B cell (primary cell): ENCODE measurements around the gene GABRG3. TPM values are rescaled to one million over a fixed set of nuclear protein-coding genes. Genes with fewer than 3 reads are reported as not detected.

ENCODE experiments used
- ATAC-seq: fragments of 200-7000 bp; cut with Tn5 transposase; one replicate; pipeline ENCODE4 v1.10.0; 2021; ENCODE audit warnings: low read depth, mild to moderate bottlenecking, moderate number of reproducible peaks, moderate library complexity
- CTCF ChIA-PET: fragments of 350-600 bp; sonication (Branson Sonifier 250); formaldehyde crosslinking; loops from one replicate; lab custom pipeline; 2021; ENCODE audit warnings: antibody characterized with exemption, inconsistent platforms; lab: Charles Lee
- POLR2A ChIA-PET: fragments of 350-600 bp; sonication (Branson Sonifier 250); formaldehyde crosslinking; loops from one replicate; lab custom pipeline; 2021; ENCODE audit warnings: antibody characterized with exemption; lab: Charles Lee
- DNase-seq: peaks from one replicate; pipeline ENCODE4 v3.0.0; 2013
- H2AFZ ChIP-seq: 2 replicates; pipeline ENCODE4 v1.6.1; 2012; ENCODE audit warnings: mild to moderate bottlenecking, low read depth, low read length; ENCODE audit not compliant: insufficient read depth, poor library complexity, severe bottlenecking
- H3K27ac ChIP-seq, 2 donors: 1 replicate in 1 of 2; 2 replicates in 1 of 2; pipeline ENCODE4 v1.5.1; 2012 to 2013; ENCODE audit warnings: low read length in 2 of 2, mild to moderate bottlenecking in 2 of 2, moderate library complexity in 1 of 2
- H3K27me3 ChIP-seq, 4 experiments: fragments of 200-600 bp in 1 of 4; sonication (generic) in 1 of 4; replicated peaks in 1 of 4; 1 replicate in 2 of 4; 2 replicates in 2 of 4; pipeline versions ENCODE4 v1.6.1 to v1.7.0; 2013 to 2016; ENCODE audit warnings: low read length in 3 of 4, mild to moderate bottlenecking in 2 of 4, mixed read lengths in 1 of 4, moderate library complexity in 1 of 4; ENCODE audit not compliant: insufficient read depth in 4 of 4, control insufficient read depth in 3 of 4; ENCODE audit errors: control extremely low read depth in 1 of 4
- H3K36me3 ChIP-seq, 2 experiments: replicated peaks in 1 of 2; 1 replicate in 1 of 2; 2 replicates in 1 of 2; pipeline versions ENCODE4 v1.6.1 to v1.7.1; 2013; ENCODE audit warnings: low read length in 1 of 2; ENCODE audit not compliant: insufficient read depth in 2 of 2, control insufficient read depth in 1 of 2; ENCODE audit errors: control extremely low read depth in 1 of 2, extremely low read depth in 1 of 2
- H3K4me1 ChIP-seq, 2 donors: fragments of 200-600 bp in 1 of 2; sonication (generic) in 1 of 2; 1 replicate in 1 of 2; 2 replicates in 1 of 2; pipeline versions ENCODE4 v1.5.1 to v1.6.1; 2013 to 2017; ENCODE audit warnings: low read length in 2 of 2; ENCODE audit not compliant: control insufficient read depth in 2 of 2, insufficient read depth in 2 of 2
- H3K4me2 ChIP-seq: replicated peaks from 2 replicates; pipeline ENCODE3; 2012; ENCODE audit warnings: mild to moderate bottlenecking, low read depth, low read length; ENCODE audit not compliant: poor library complexity, severe bottlenecking
- H3K4me3 ChIP-seq, 5 experiments: fragments of 200-600 bp in 1 of 5; sonication (generic) in 1 of 5; 1 replicate in 3 of 5; 2 replicates in 2 of 5; pipeline versions ENCODE4 v1.5.1 to v1.7.0; 2011 to 2016; ENCODE audit warnings: low read length in 4 of 5, mild to moderate bottlenecking in 4 of 5, low read depth in 2 of 5, control low read depth in 1 of 5, moderate library complexity in 1 of 5; ENCODE audit not compliant: insufficient read depth in 1 of 5; ENCODE audit errors: control extremely low read depth in 1 of 5, extremely low read depth in 1 of 5
- H3K79me2 ChIP-seq: fragments of 200-600 bp; sonication (generic); one replicate; pipeline ENCODE4 v1.6.0; 2016; ENCODE audit warnings: low read length; ENCODE audit not compliant: control insufficient read depth, insufficient read depth
- H3K9ac ChIP-seq: fragments of 200-600 bp; sonication (generic); 2 replicates; pipeline ENCODE4 v1.6.1; 2017; ENCODE audit warnings: mild to moderate bottlenecking, low read length, moderate library complexity
- H3K9me3 ChIP-seq, 3 donors: one replicate each; pipeline versions ENCODE4 v1.6.1 to v1.7.1; 2013; ENCODE audit warnings: low read length in 2 of 3; ENCODE audit not compliant: control insufficient read depth in 2 of 3, insufficient read depth in 1 of 3; ENCODE audit errors: control extremely low read depth in 1 of 3
- H4K20me1 ChIP-seq: 2 replicates; pipeline ENCODE4 v1.6.0; 2012; ENCODE audit warnings: mild to moderate bottlenecking, low read length; ENCODE audit not compliant: insufficient read depth, control insufficient read depth, poor library complexity, severe bottlenecking
- H3K27ac Mint-ChIP-seq: one replicate; pipeline ENCODE4 v1.8.0; 2021; ENCODE audit warnings: mixed read lengths
- H3K27me3 Mint-ChIP-seq: one replicate; pipeline ENCODE4 v1.8.0; 2021; ENCODE audit warnings: mixed read lengths
- H3K4me1 Mint-ChIP-seq: one replicate; pipeline ENCODE4 v1.8.0; 2021; ENCODE audit warnings: mixed read lengths
- H3K4me3 Mint-ChIP-seq: one replicate; pipeline ENCODE4 v1.8.0; 2021; ENCODE audit warnings: mixed read lengths
- H3K9me3 Mint-ChIP-seq: one replicate; pipeline ENCODE4 v1.8.0; 2022; ENCODE audit warnings: mixed read lengths; ENCODE audit not compliant: insufficient read depth
- CTCF ChIP-seq: fragments of 200-600 bp; IDR thresholded peaks from one replicate; pipeline ENCODE4 v1.8.0; 2022; ENCODE audit warnings: antibody characterized with exemption, mild to moderate bottlenecking
- EZH2 ChIP-seq: IDR thresholded peaks from 2 replicates; pipeline ENCODE4 v1.6.1; 2012; ENCODE audit warnings: borderline replicate concordance, low read depth, mild to moderate bottlenecking, moderate library complexity, low read length; ENCODE audit not compliant: insufficient read depth, poor library complexity, severe bottlenecking
- WGBS: methylation state at CpG from one replicate; pipeline ENCODE4 v1.1.5; 2013; ENCODE audit warnings: missing lambda C conversion rate; ENCODE audit not compliant: insufficient coverage; 5-methylcytosine and 5-hydroxymethylcytosine counted together
- intact Hi-C: fragments of 100-400 bp; cut with micrococcal nuclease; formaldehyde crosslinking; loops from one replicate; pipeline ENCODE4 v1.10.0; 2022
- polyA plus RNA-seq: library from polyadenylated mRNA; depleted of rRNA; stranded (reverse); fragments of >200 nt; gene quantifications from 2 replicates; pipeline ENCODE4 v1.2.3, GENCODE V29; 2012
- total RNA-seq, 2 donors: library from RNA; stranded (reverse); fragments of 120-200 nt in 1 of 2; gene quantifications; 1 replicate in 1 of 2; 2 replicates in 1 of 2; pipeline versions ENCODE4 v1.2.3 to v1.2.4, GENCODE V29; 2013 to 2022

Gene GABRG3
- total and polyA plus RNA-seq, 2 donors (not counting 1 experiment from before 2014, with no cell fraction given) = not detected

GRCh38 chr15:27482287-27482686 is 511.3 kb downstream of the GABRG3 start:
- POLR2A ChIA-PET = no interaction called here
- Histone ChIP-seq H3K9me3 (peaks cover 0 to 3% (median 0%) of the 10 kb centered on the region in 3 donors), H3K27me3 (no peaks in the 10 kb centered on the region), H3K4me1 (no peaks in the 10 kb centered on the region), H3K4me3 (no peak overlapping the region), H3K4me2 (no peak overlapping the region), H3K9ac (no peak overlapping the region), H4K20me1 (no peaks in the 10 kb centered on the region), H3K36me3 (no peaks in the 10 kb centered on the region), H3K79me2 (no peaks in the 10 kb centered on the region), H2AFZ (no peak overlapping the region), H3K27ac (no peak overlapping the region)
- WGBS = no CpG with 5 or more reads among the region's 6 CpGs
- CTCF ChIA-PET = no interaction called here
- no peaks in the 10 kb centered on the region for H3K4me1 Mint-ChIP-seq
- DNase-seq (no peak), ATAC-seq (no peak)
- TF ChIP-seq CTCF (no peak), EZH2 (no peak)
- H3K9me3 Mint-ChIP-seq = no peaks in the 10 kb centered on the region
- H3K27ac Mint-ChIP-seq = no peak overlapping the region
- H3K4me3 Mint-ChIP-seq = no peak overlapping the region
- no peaks in the 10 kb centered on the region for H3K27me3 Mint-ChIP-seq
- intact Hi-C loops = no loop called here

- no peaks in the 10 kb centered on the region for H3K27me3 Mint-ChIP-seq
- H3K4me2 ChIP-seq = no peak overlapping the region
- no peak overlapping the region for H3K9ac ChIP-seq
- no peaks in the 10 kb centered on the region for H3K4me1 Mint-ChIP-seq
- no peaks in the 10 kb centered on the region for H3K4me1 ChIP-seq
- ChIA-PET CTCF (no interaction called here), POLR2A (no interaction called here)
- no peaks in the 10 kb centered on the region for H3K9me3 Mint-ChIP-seq
- intact Hi-C loops = no loop called here
- 89% methylated on average over 4 of the region's 6 CpGs for WGBS
- TF ChIP-seq EZH2 (no peak), CTCF (no peak)
- H3K4me3 ChIP-seq = no peak overlapping the region
- no peak for DNase-seq
- no peaks in the 10 kb centered on the region for H3K79me2 ChIP-seq
- peaks cover 0 to 3% (median 0%) of the 10 kb centered on the region in 3 donors for H3K9me3 ChIP-seq
- no peaks in the 10 kb centered on the region for H3K27me3 ChIP-seq
- no peak for ATAC-seq
- H3K27ac ChIP-seq = no peak overlapping the region
- H3K4me3 Mint-ChIP-seq = no peak overlapping the region
- no peak overlapping the region for H3K27ac Mint-ChIP-seq
- no peaks in the 10 kb centered on the region for H3K36me3 ChIP-seq
- no peaks in the 10 kb centered on the region for H4K20me1 ChIP-seq
- H2AFZ ChIP-seq = no peak overlapping the region
Measured at GRCh38 chr15:27483124-27483523, 512.1 kb downstream of the GABRG3 start.
